Peyer's patch (tissue), 4 donors: ENCODE measurements around the gene CT47A7.
"Not testable (repeated sequence)": the region's sequence is repeated elsewhere in the genome, so short reads cannot be mapped to it uniquely, and the experiment has no call there.

ENCODE experiments used
- POLR2A ChIP-seq, 2 donors: fragments of 450-650 bp; IDR thresholded peaks; one replicate each; pipeline ENCODE4 v1.5.1; 2017; ENCODE audit warnings: antibody characterized with exemption in 2 of 2, mild to moderate bottlenecking in 2 of 2, moderate library complexity in 2 of 2
- TF ChIP-seq, protein P1 (sequence below), 6 experiments: fragments of 450-650 bp in 4 of 6; fragments of 200-600 bp in 2 of 6; sonication (generic) in 1 of 6; IDR thresholded peaks; one replicate each; pipeline ENCODE4 v1.5.1; 2017 to 2019; ENCODE audit warnings: antibody characterized with exemption in 6 of 6, mild to moderate bottlenecking in 3 of 6, moderate library complexity in 1 of 6

DNA sequence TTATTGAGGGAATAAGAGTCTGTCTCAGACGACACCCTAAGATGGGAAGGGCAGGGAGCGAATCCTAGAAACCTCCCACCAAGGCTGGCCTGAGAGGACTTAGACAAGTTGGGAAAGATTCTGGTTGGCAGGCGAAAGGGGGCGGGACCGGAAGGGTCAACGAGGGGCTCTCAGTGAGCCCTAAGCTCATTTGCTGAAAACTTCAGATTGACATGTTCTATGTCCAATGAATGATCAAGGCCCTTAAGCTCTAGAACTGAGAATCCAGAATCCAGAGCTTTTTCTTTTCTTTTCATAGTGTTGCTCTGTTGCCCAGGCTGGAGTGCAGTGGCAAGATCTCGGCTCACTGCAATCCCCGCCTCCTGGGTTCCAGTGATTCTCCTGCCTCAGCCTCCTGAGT lies 29.3 kb upstream of the CT47A7 start, which contains the start of gene CT47A1:
- TF ChIP-seq, protein P1, sequence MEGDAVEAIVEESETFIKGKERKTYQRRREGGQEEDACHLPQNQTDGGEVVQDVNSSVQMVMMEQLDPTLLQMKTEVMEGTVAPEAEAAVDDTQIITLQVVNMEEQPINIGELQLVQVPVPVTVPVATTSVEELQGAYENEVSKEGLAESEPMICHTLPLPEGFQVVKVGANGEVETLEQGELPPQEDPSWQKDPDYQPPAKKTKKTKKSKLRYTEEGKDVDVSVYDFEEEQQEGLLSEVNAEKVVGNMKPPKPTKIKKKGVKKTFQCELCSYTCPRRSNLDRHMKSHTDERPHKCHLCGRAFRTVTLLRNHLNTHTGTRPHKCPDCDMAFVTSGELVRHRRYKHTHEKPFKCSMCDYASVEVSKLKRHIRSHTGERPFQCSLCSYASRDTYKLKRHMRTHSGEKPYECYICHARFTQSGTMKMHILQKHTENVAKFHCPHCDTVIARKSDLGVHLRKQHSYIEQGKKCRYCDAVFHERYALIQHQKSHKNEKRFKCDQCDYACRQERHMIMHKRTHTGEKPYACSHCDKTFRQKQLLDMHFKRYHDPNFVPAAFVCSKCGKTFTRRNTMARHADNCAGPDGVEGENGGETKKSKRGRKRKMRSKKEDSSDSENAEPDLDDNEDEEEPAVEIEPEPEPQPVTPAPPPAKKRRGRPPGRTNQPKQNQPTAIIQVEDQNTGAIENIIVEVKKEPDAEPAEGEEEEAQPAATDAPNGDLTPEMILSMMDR (IDR thresholded peaks at IDR 0.05): not testable (repeated sequence)
- not testable (repeated sequence) for TF ChIP-seq POLR2A (IDR thresholded peaks at IDR 0.05)
